Breast epithelium (tissue), 4 donors: ENCODE results near the gene CXCL12. TPM values are rescaled to one million over a fixed set of nuclear protein-coding genes. Genes with fewer than 3 reads are reported as not detected.

ENCODE experiments used
- DNase-seq, 2 donors: peaks; one replicate each; pipeline ENCODE4 v3.0.0-alpha.2; 2019; ENCODE audit warnings: low spot score in 2 of 2
- H3K27ac ChIP-seq, 2 donors: fragments of 200-600 bp; sonication (generic) in 1 of 2; one replicate each; pipeline ENCODE4 v1.5.1; 2016 to 2019; ENCODE audit warnings: mild to moderate bottlenecking in 1 of 2
- H3K27me3 ChIP-seq, 2 donors: fragments of 200-600 bp; sonication (generic) in 1 of 2; one replicate each; pipeline versions ENCODE4 v1.5.1 to v1.6.0; 2017 to 2019; ENCODE audit warnings: control low read depth in 1 of 2, mild to moderate bottlenecking in 1 of 2
- H3K36me3 ChIP-seq: fragments of 200-600 bp; one replicate; pipeline ENCODE4 v1.5.1; 2019
- H3K4me1 ChIP-seq, 2 donors: fragments of 200-600 bp; sonication (generic); one replicate each; pipeline ENCODE4 v1.5.1; 2016 to 2019; ENCODE audit warnings: control low read depth in 1 of 2
- H3K4me3 ChIP-seq, 3 donors: fragments of 200-600 bp; sonication (generic); 1 replicate in 2 of 3; 2 replicates in 1 of 3; pipeline ENCODE4 v1.5.1; 2016 to 2019; ENCODE audit warnings: mild to moderate bottlenecking in 3 of 3, moderate library complexity in 2 of 3
- H3K9me3 ChIP-seq, 2 donors: fragments of 200-600 bp; sonication (generic) in 1 of 2; one replicate each; pipeline ENCODE4 v1.5.1; 2016 to 2019; ENCODE audit warnings: control low read depth in 1 of 2
- CTCF ChIP-seq, 3 donors: fragments of 450-650 bp; IDR thresholded peaks; one replicate each; pipeline ENCODE4 v1.5.1; 2016 to 2017; ENCODE audit warnings: antibody characterized with exemption in 3 of 3, mild to moderate bottlenecking in 3 of 3, moderate library complexity in 3 of 3
- POLR2A ChIP-seq: fragments of 450-650 bp; IDR thresholded peaks from one replicate; pipeline ENCODE4 v1.6.1; 2016; ENCODE audit warnings: antibody characterized with exemption, mild to moderate bottlenecking, moderate library complexity
- POLR2AphosphoS5 ChIP-seq, 3 donors: sonication (generic); formaldehyde crosslinking; IDR thresholded peaks; one replicate each; pipeline ENCODE4 v1.6.1; 2017; ENCODE audit warnings: antibody characterized with exemption in 3 of 3
- intact Hi-C: fragments of 100-400 bp; cut with DNase I; formaldehyde crosslinking; loops from one replicate; pipeline ENCODE4 v1.15.1; 2023; ENCODE audit warnings: low total_unique reads
- total RNA-seq, 3 donors: library from RNA; depleted of rRNA; stranded (reverse); fragments of >200 nt; gene quantifications; one replicate each; pipeline ENCODE4 v1.1.0, GENCODE V29; 2016

The CXCL12 gene
- total RNA-seq, 3 donors from 2014 or later, result 66.4 to 164 (median 103) TPM

GRCh38 chr10:44347609-44348400 is 37.1 kb downstream of the CXCL12 start:
- H3K4me1 ChIP-seq, result no peaks in the 10 kb centered on the region
- no peak overlapping the region for H3K4me3 ChIP-seq
- TF ChIP-seq POLR2AphosphoS5 (IDR thresholded peaks at IDR 0.05) (no peak), POLR2A (no peak), CTCF (IDR thresholded peaks at IDR 0.05) (no peak)
- intact Hi-C loops, result no loop called here
- DNase-seq, result no peak
- H3K27ac ChIP-seq, result no peak overlapping the region
- no peaks in the 10 kb centered on the region for H3K27me3 ChIP-seq
- H3K9me3 ChIP-seq, result no peaks in the 10 kb centered on the region
- no peaks in the 10 kb centered on the region for H3K36me3 ChIP-seq

- intact Hi-C loops, result no loop called here
- Histone ChIP-seq H3K4me1 (no peaks in the 10 kb centered on the region), H3K27ac (no peak overlapping the region), H3K9me3 (no peaks in the 10 kb centered on the region), H3K27me3 (no peaks in the 10 kb centered on the region), H3K36me3 (no peaks in the 10 kb centered on the region), H3K4me3 (no peak overlapping the region)
- no peak for DNase-seq
- no peak for TF ChIP-seq POLR2AphosphoS5 (IDR thresholded peaks at IDR 0.05)
- TF ChIP-seq CTCF (IDR thresholded peaks at IDR 0.05), result no peak
- no peak for TF ChIP-seq POLR2A
Measured at GRCh38 chr10:44344727-44345126, 40.2 kb downstream of the CXCL12 start.

DNA sequence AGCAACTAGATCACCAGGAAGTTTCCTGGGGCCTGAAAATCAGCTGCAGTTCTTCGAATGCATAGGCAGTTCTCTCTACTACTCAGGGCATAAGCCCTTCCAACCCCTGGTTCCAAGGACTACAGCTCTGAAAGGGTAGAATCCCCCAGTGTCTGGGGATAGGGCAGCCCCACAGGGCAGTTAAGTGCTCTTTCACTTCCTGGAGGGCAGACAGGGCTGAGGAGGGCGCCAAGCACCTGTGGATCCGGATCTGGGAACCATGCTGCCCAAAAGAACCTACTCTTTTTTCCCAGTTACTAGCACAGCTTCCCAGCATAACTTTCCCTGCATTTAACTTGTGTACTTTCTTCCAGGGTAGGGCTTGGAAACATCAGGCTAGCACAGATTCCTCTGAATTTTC is 41.1 kb downstream of the CXCL12 start:
- intact Hi-C loops, result no loop called here
- H3K4me1 ChIP-seq, result no peaks in the 10 kb centered on the region

DNA sequence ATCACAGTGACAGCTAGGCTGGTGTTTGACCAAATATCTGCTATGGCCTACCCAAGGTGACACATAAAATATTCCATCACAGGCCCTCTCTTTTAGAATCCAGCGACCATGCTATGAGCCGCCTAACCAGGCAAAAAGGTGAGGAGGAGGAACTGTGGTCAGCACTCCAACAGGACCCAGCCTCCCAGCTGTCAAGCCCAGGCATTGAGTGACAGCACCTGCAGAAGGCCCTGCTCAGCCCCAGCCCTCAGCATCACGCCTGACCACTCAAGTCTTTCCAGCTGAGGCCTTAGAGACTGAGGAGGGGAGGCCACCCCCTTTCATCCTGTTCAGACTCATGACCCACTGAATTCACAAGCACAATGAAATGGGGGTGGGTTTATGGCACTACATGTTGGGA is 43.0 kb downstream of the CXCL12 start:
- TF ChIP-seq POLR2AphosphoS5 (IDR thresholded peaks at IDR 0.05), result no peak
- no peak for TF ChIP-seq POLR2A
- TF ChIP-seq CTCF (IDR thresholded peaks at IDR 0.05), result no peak
- intact Hi-C loops, result no loop called here
- Histone ChIP-seq H3K27me3 (no peaks in the 10 kb centered on the region), H3K4me1 (no peaks in the 10 kb centered on the region), H3K36me3 (no peaks in the 10 kb centered on the region), H3K27ac (no peak overlapping the region), H3K4me3 (no peak overlapping the region), H3K9me3 (no peaks in the 10 kb centered on the region)
- no peak for DNase-seq

More for the DNA sequence above, 41.1 kb downstream of the CXCL12 start:
- TF ChIP-seq POLR2A (no peak), POLR2AphosphoS5 (IDR thresholded peaks at IDR 0.05) (no peak), CTCF (IDR thresholded peaks at IDR 0.05) (no peak)
- DNase-seq, result no peak
- no peak overlapping the region for H3K4me3 ChIP-seq
- H3K36me3 ChIP-seq, result no peaks in the 10 kb centered on the region
- H3K9me3 ChIP-seq, result no peaks in the 10 kb centered on the region
- H3K27me3 ChIP-seq, result no peaks in the 10 kb centered on the region
- H3K27ac ChIP-seq, result no peak overlapping the region

DNA sequence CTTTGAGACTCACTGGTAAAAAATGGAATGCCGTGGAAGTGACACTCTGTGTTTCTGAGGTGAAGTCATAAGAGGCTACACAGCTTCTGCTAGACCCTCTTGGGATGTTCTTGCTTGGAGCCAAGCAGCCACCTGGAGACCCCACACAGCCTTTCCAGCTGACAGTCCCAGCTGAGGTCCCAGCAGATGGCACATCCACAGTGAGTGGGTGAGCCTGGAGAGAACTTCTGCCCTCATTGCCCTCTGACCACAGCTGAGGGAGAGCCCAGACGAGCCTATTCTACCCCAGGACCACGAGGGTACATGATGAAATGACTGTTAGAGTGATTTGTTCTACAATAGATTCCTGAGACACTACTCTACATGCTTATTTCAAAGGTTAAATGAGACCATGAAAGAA is 44.3 kb downstream of the CXCL12 start:
- Histone ChIP-seq H3K36me3 (no peaks in the 10 kb centered on the region), H3K4me3 (no peak overlapping the region), H3K27ac (no peak overlapping the region), H3K9me3 (no peaks in the 10 kb centered on the region), H3K4me1 (no peaks in the 10 kb centered on the region), H3K27me3 (no peaks in the 10 kb centered on the region)
- intact Hi-C loops, result no loop called here
- TF ChIP-seq POLR2AphosphoS5 (IDR thresholded peaks at IDR 0.05), result no peak
- TF ChIP-seq CTCF (IDR thresholded peaks at IDR 0.05), result no peak
- no peak for TF ChIP-seq POLR2A
- no peak for DNase-seq
